ENCODE results near the gene FTCD. TPM values are rescaled to one million over a fixed set of nuclear protein-coding genes. Genes with fewer than 3 reads are reported as not detected.

FTCD gene
- total RNA-seq, 1 experiment from 2014 or later, result 0.40 TPM

DNA sequence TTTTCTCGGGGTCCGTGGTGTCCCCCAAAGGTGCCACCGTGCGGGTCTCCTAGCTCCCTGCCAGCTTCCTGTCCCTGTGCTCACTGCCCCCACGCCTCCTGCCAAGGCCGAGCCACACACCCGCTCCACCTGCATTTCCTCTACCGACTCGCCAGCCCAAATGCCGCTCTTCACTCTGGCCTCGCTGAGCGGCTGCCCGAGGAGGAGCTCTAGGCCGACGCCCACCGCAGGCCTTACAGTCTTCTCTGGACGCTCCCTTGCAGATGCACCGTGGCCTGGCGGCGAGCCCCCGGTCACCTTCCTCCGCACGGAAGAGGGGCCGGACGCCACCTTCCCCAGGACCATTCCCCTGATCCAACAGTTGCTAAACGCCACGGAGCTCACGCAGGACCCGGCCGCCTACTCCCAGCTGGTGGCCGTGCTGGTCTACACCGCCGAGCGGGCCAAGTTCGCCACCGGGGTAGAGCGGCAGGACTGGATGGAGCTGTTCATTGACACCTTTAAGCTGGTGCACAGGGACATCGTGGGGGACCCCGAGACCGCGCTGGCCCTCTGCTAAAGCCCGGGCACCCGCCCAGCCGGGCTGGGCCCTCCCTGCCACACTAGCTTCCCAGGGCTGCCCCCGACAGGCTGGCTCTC, 26.3 kb downstream of the FTCD start:
- ChIA-PET POLR2A (ENCODE audit: unreplicated experiment) (no interaction called here), CTCF (no interaction called here)
- no peak overlapping the region for H3K4me2 ChIP-seq (ENCODE audit: low read length)
- intact Hi-C loops (cut with micrococcal nuclease), result no loop called here
- BruUV-seq (replicated peaks), result no TSS peak
- no peak for ATAC-seq
- no peak for TF ChIP-seq EZH2phosphoT487 (IDR thresholded peaks at IDR 0.05; ENCODE audit: borderline replicate concordance, low read length)
- TF ChIP-seq, protein P1, sequence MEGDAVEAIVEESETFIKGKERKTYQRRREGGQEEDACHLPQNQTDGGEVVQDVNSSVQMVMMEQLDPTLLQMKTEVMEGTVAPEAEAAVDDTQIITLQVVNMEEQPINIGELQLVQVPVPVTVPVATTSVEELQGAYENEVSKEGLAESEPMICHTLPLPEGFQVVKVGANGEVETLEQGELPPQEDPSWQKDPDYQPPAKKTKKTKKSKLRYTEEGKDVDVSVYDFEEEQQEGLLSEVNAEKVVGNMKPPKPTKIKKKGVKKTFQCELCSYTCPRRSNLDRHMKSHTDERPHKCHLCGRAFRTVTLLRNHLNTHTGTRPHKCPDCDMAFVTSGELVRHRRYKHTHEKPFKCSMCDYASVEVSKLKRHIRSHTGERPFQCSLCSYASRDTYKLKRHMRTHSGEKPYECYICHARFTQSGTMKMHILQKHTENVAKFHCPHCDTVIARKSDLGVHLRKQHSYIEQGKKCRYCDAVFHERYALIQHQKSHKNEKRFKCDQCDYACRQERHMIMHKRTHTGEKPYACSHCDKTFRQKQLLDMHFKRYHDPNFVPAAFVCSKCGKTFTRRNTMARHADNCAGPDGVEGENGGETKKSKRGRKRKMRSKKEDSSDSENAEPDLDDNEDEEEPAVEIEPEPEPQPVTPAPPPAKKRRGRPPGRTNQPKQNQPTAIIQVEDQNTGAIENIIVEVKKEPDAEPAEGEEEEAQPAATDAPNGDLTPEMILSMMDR (conservative IDR thresholded peaks at IDR 0.05; ENCODE audit: low read depth, low read length), result no peak
- H3K27ac ChIP-seq (ENCODE audit: low read length), result no peak overlapping the region
- H2AFZ ChIP-seq (ENCODE audit: low read length), result no peak overlapping the region
- H3K27me3 ChIP-seq (ENCODE audit: low read length), result no peaks in the 10 kb centered on the region
- no peak for DNase-seq
- no peaks in the 10 kb centered on the region for H3K9me2 ChIP-seq (replicated peaks; ENCODE audit: low read length)
- no peaks in the 10 kb centered on the region for H3K79me2 ChIP-seq (ENCODE audit: low read length)
- no peaks in the 10 kb centered on the region for H3K4me1 ChIP-seq (ENCODE audit: insufficient read depth, low read length)
- peaks cover 30% of the 10 kb centered on the region for H3K36me3 ChIP-seq (ENCODE audit: low read depth, low read length)
- H3K9me3 ChIP-seq (ENCODE audit: low read length), result no peaks in the 10 kb centered on the region
- no peak overlapping the region for H3K9ac ChIP-seq (ENCODE audit: low read length)
- no peaks in the 10 kb centered on the region for H4K20me1 ChIP-seq (ENCODE audit: low read length)
- H3K4me3 ChIP-seq (ENCODE audit: low read length), result no peak overlapping the region
- no peaks in the 10 kb centered on the region for H3F3A ChIP-seq (ENCODE audit: low read length, unreplicated experiment)

DNA sequence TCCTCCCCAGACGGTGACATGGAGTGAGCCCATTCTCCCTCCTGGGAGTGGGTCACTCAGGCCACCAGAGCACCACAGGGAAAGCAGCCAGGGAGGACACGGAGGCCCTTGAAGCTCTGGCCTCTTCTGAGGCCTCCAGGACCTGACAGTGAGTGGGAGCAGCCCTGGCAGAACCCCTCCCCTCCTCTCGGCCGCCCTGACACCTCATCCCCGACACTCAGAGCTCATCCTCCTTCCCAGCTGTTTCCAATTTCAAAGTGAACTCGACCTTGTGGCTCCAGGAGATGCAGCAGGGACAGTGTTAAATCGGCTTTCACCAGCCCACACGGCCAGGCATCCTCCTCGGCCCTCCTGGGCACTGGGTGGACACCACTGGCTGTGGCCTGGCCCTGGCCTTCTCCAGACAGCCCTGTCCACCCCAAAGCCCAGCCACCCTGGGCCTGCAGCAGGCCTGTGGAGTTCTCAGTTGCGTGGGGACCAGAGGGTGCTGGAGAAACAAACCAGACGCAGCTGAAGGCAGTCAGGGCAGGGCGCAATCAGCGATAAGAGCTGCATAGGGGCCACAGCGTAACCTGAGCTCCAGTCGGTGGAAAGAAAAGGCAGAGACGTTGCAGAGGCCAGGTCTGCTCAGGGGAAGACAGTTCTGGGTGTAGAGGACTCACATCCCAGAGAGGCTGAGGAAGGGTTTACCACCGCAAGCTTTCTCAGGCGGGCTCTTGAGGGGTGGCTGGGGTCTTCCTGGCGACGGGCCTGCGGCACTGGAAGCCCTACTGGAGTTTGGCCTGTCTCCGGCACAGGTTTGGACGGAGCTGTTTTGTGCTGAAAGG, 27.1 kb downstream of the FTCD start:
- CTCF ChIA-PET, result no interaction called here
- TF ChIP-seq EZH2phosphoT487 (IDR thresholded peaks at IDR 0.05; ENCODE audit: borderline replicate concordance, low read length) (no peak), EZH2 (IDR thresholded peaks at IDR 0.05; ENCODE audit: low read length, unreplicated experiment) (no peak)
- TF ChIP-seq, protein P1 (conservative IDR thresholded peaks at IDR 0.05; ENCODE audit: low read depth, low read length), result no peak
- no peak for ATAC-seq

More for the DNA sequence above, 27.1 kb downstream of the FTCD start:
- no TSS peak for BruUV-seq (replicated peaks)
- Histone ChIP-seq H3K9ac (ENCODE audit: low read length) (no peak overlapping the region), H3K9me2 (replicated peaks; ENCODE audit: low read length) (no peaks in the 10 kb centered on the region), H3K27me3 (ENCODE audit: low read length) (no peaks in the 10 kb centered on the region), H4K20me1 (ENCODE audit: low read length) (no peaks in the 10 kb centered on the region), H2AFZ (ENCODE audit: low read length) (no peak overlapping the region), H3K27ac (ENCODE audit: low read length) (no peak overlapping the region), H3K4me2 (ENCODE audit: low read length) (no peak overlapping the region), H3K4me3 (ENCODE audit: low read length) (no peak overlapping the region), H3K4me1 (ENCODE audit: insufficient read depth, low read length) (no peaks in the 10 kb centered on the region), H3F3A (ENCODE audit: low read length, unreplicated experiment) (no peaks in the 10 kb centered on the region), H3K36me3 (ENCODE audit: low read depth, low read length) (peaks cover 32% of the 10 kb centered on the region), H3K79me2 (ENCODE audit: low read length) (no peaks in the 10 kb centered on the region), H3K9me3 (ENCODE audit: low read length) (no peaks in the 10 kb centered on the region)
- POLR2A ChIA-PET (ENCODE audit: unreplicated experiment), result no interaction called here
- intact Hi-C loops (cut with micrococcal nuclease), result no loop called here
- no peak for DNase-seq
